ENCODE measurements around the gene ZBTB20. TPM values are rescaled to one million over a fixed set of nuclear protein-coding genes. Genes with fewer than 3 reads are reported as not detected.

ZBTB20 gene
- total RNA-seq, 2 experiments from 2014 or later: 11.0 to 11.4 TPM

DNA sequence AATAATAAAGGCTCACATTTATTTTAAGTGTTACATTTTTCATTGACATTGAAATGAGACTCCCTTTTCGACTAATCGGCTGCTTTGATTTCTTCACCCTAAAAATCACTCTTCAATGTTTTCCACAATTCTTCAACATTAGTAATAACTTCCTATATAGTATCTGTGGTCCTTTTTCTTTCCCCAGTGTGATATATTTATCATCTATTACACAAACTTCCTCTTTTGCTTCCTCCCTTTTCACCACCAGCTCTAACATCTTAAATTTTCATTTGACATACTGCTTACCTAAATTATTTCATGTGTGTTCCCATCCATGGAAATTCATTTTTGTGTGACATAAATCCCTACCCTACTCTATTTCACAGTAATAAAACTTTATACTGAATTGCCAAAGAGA is 608.9 kb downstream of the ZBTB20 start:
- H3K27me3 Mint-ChIP-seq: no peaks in the 10 kb centered on the region
- H3K4me1 Mint-ChIP-seq: no peaks in the 10 kb centered on the region
- H3K4me3 Mint-ChIP-seq: no peak overlapping the region
- CTCF ChIA-PET: no interaction called here
- no peaks in the 10 kb centered on the region for H3K36me3 Mint-ChIP-seq (ENCODE audit: low read depth)
- H3K9me3 Mint-ChIP-seq: peaks cover 13% of the 10 kb centered on the region
- POLR2A ChIA-PET: no interaction called here
- H3K27ac Mint-ChIP-seq: no peak overlapping the region
- no peak for DNase-seq

DNA sequence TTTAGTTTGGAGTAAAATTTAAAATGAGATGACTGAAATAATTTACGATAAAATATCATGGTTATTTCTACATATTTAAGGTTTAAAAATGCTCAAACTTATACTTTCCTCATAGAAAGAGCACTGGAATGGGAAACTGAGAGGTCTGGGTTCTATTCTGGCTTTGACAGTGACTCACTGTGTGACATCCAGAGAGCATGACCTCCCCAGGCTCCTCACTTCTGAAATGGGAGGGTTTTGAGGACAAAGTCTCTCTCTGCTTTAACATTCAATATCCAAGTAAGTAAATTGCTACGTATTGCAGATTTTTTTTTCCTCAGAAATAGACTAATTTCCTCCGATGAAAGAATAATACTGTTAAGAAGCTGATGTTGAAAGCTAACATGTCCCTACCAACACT is 618.6 kb downstream of the ZBTB20 start:
- ChIA-PET CTCF (no interaction called here), POLR2A (no interaction called here)
- Mint-ChIP-seq H3K27me3 (no peaks in the 10 kb centered on the region), H3K36me3 (ENCODE audit: low read depth) (no peaks in the 10 kb centered on the region), H3K4me1 (peaks cover 2% of the 10 kb centered on the region), H3K27ac (no peak overlapping the region), H3K9me3 (peaks cover 8% of the 10 kb centered on the region), H3K4me3 (no peak overlapping the region)
- no peak for DNase-seq

DNA sequence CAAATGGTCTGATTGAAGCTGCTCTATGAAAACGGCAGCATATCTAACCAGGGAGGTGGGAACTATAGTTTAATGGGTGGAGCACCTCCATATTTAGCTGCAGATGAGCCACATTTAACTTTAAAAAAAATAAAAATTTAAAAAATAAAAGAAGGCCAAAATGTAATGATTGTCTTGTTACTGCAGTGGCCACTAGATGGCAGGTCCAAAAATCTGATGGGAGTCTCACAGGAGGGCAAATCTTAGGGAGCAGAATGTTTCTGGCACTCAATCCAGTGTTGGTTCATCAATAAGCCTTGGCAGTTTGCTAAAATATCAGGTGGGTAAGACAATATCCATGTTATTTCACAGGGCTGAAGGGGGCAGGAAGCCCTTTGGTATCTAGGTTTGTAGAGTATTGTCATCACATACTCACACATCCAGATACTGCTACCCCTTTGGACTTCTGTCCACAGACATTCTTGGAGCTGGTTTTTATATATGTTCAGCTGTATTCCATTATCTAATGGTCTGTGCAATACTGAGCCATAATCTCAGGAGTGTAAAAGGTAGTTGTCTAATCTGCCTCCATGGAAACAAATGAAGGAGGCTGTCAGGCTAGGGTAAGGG is 619.9 kb downstream of the ZBTB20 start:
- no peaks in the 10 kb centered on the region for H3K27me3 Mint-ChIP-seq
- no peaks in the 10 kb centered on the region for H3K4me1 Mint-ChIP-seq
- no peak overlapping the region for H3K4me3 Mint-ChIP-seq
- no peak for DNase-seq
- peaks cover 4% of the 10 kb centered on the region for H3K9me3 Mint-ChIP-seq
- CTCF ChIA-PET: interaction anchor here (0.6 kb wide), 1 partner anchor 20 kb away, joined by 3 read pairs; no protein-coding TSS in a partner anchor
- H3K27ac Mint-ChIP-seq: no peak overlapping the region
- POLR2A ChIA-PET: no interaction called here
- no peaks in the 10 kb centered on the region for H3K36me3 Mint-ChIP-seq (ENCODE audit: low read depth)

DNA sequence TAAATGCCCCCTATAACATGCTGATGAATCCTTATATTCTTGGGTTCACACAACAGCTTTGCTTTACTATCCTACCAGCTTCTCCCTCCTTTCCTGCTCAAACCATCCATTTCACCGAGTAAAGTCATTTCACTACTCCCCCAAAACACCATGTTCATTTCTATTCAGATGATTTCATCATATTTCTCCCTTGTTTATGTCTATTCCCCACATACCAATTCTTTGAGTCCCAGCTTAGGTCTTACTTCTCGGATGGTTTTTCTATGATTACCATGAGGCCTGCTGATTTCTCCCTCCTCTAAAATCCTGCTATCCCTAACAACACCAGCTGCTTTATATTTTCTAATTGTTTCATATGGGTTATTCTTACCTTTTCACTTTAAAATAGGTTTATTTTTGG is 621.8 kb downstream of the ZBTB20 start:
- no peaks in the 10 kb centered on the region for H3K4me1 Mint-ChIP-seq
- POLR2A ChIA-PET: no interaction called here
- no peaks in the 10 kb centered on the region for H3K36me3 Mint-ChIP-seq (ENCODE audit: low read depth)
- CTCF ChIA-PET: no interaction called here
- no peak overlapping the region for H3K4me3 Mint-ChIP-seq
- no peak overlapping the region for H3K27ac Mint-ChIP-seq
- no peak for DNase-seq
- H3K27me3 Mint-ChIP-seq: no peaks in the 10 kb centered on the region
- H3K9me3 Mint-ChIP-seq: no peaks in the 10 kb centered on the region

DNA sequence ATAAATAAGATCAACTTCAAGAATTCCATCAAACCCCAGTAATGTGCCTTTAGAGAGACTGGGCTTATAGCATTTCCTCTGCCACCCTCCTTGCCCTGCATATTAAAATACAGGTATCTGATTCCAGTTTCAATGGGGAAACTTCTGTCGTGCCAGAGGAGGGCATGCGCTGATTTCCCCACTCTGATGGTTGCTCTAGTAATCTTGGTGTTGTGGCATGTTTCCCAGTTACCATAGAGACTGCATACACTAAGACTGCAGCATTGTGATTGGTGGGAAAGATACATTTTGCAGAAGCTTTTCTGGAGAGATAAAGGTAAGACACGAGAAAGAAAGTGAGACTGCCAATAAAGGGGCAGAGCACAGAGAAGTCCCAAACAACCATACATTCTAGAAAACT is 627.7 kb downstream of the ZBTB20 start:
- H3K9me3 Mint-ChIP-seq: no peaks in the 10 kb centered on the region
- no peak overlapping the region for H3K4me3 Mint-ChIP-seq
- no peak for DNase-seq
- no peaks in the 10 kb centered on the region for H3K36me3 Mint-ChIP-seq (ENCODE audit: low read depth)
- no peak overlapping the region for H3K27ac Mint-ChIP-seq
- H3K27me3 Mint-ChIP-seq: no peaks in the 10 kb centered on the region
- ChIA-PET POLR2A (no interaction called here), CTCF (no interaction called here)
- no peaks in the 10 kb centered on the region for H3K4me1 Mint-ChIP-seq

DNA sequence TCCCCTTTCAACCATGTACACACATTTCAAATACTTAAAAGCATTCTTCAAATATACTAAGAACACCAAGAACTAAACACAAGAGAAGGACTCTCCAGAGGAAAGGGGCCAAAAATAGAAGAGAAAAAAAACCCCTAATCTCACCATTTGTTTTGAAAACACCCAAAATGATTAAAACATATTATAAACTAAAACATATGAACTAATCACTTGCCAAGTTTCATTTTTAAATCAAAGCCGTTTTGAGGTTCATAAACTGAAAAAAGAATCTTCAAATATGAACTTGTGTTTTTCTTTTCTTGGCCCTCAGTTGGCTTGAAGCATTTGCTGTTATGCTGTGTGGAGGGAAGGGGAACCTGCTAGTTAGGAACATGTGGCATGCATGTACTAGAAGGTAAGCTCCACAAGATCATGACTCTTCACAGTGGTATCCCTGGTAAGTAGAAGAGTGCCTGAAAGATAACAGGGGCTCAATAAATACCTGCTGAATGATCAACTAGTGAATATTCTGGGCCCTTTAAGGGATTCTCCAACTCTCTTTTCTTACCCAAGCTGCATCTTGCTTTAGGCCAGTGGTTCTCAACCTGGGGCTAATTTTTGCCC is 628.8 kb downstream of the ZBTB20 start:
- H3K27ac Mint-ChIP-seq: no peak overlapping the region
- POLR2A ChIA-PET: no interaction called here
- DNase-seq: no peak
- H3K4me1 Mint-ChIP-seq: no peaks in the 10 kb centered on the region
- H3K36me3 Mint-ChIP-seq (ENCODE audit: low read depth): no peaks in the 10 kb centered on the region
- no peaks in the 10 kb centered on the region for H3K9me3 Mint-ChIP-seq
- no peaks in the 10 kb centered on the region for H3K27me3 Mint-ChIP-seq
- no peak overlapping the region for H3K4me3 Mint-ChIP-seq
- CTCF ChIA-PET: no interaction called here

DNA sequence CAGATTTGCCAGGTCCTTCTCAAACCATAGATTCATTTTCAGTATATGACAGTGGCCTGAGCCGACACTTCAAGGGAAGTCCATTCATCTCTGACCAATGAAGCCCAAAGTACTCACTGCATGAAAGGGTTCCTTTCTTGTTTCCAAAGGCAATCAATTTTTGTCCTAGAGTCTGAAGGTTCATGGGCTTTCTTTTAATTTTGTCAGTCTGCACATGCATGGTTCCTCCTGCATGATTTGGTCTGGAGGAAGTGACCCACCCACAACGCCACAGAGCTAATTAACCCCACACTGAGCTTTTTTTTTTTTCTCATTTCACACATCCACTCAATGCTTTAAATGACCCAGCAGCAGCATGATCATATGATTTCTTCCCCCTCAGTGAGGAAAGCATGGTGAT is 636.9 kb downstream of the ZBTB20 start:
- no peak for DNase-seq
- Mint-ChIP-seq H3K9me3 (no peaks in the 10 kb centered on the region), H3K4me3 (no peak overlapping the region), H3K27ac (no peak overlapping the region), H3K36me3 (ENCODE audit: low read depth) (no peaks in the 10 kb centered on the region), H3K27me3 (peaks cover under 1% of the 10 kb centered on the region), H3K4me1 (no peaks in the 10 kb centered on the region)
- ChIA-PET POLR2A (interaction anchor here (0.6 kb wide), 1 partner anchor 34 kb away, joined by 3 read pairs; no protein-coding TSS in a partner anchor), CTCF (no interaction called here)

DNA sequence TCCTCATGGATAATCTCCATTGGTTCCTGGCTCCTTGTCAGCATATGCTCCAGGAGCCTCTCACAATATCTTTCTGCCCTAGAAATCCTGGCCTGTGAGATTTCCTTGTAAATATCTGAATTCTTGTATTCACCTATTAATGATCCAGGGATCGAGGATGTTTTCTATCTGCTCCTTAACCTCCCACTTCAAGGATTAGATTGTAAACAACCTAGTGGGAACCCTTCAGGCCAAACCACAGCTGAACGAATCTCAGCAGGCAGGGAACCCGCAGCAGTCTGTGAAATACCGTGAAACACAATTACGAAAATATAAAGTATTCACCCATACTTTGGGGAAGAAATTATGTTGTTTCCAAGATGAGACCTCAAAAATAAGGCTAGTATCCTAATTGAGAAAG is 637.3 kb downstream of the ZBTB20 start:
- ChIA-PET POLR2A (interaction anchor here (0.6 kb wide), 1 partner anchor 34 kb away, joined by 3 read pairs; no protein-coding TSS in a partner anchor), CTCF (no interaction called here)
- no peaks in the 10 kb centered on the region for H3K36me3 Mint-ChIP-seq (ENCODE audit: low read depth)
- no peaks in the 10 kb centered on the region for H3K9me3 Mint-ChIP-seq
- DNase-seq: no peak
- no peak overlapping the region for H3K4me3 Mint-ChIP-seq
- H3K27ac Mint-ChIP-seq: no peak overlapping the region
- no peaks in the 10 kb centered on the region for H3K4me1 Mint-ChIP-seq
- peaks cover 5% of the 10 kb centered on the region for H3K27me3 Mint-ChIP-seq

DNA sequence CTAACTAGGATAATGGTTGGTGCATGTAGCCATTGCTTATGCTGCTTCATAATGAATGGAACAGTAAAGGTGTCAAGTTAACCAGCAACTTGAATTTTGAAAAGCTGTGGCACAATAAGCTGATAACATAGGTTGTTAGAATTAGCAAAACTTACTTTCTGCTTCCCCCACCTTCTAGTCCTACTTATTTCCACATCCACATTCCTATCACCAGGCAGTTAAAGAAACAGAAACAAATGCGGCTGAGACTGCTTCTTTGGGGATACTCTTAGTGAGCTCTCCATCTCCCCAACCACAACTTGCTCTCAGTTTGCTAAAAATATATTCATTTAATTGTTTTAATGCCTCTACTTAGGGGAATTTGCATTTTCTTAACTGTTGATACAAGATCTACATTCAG is 638.1 kb downstream of the ZBTB20 start:
- CTCF ChIA-PET: interaction anchor here (1.2 kb wide), 1 partner anchor 9 kb away, joined by 4 read pairs; no protein-coding TSS in a partner anchor
- H3K4me1 Mint-ChIP-seq: no peaks in the 10 kb centered on the region

DNA sequence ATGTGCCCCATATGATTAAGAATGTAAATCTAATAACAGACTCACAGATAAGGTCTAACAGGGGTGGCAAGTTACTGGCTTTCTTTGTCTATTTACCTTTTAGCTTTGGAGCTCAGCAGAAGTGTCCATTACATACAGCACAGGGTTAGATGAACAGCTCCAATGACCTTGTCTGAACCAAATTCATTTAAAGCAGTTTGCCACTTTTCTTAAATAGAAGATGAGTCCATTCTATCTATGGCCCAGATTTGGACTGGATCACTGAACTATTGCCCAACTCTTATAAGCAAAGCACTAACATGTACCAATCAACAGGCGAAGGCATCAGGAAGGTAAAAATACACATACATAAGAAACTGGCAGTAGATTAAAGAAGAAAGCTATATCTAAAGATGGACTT is 638.9 kb downstream of the ZBTB20 start:
- Mint-ChIP-seq H3K27ac (no peak overlapping the region), H3K27me3 (peaks cover 8% of the 10 kb centered on the region), H3K4me3 (no peak overlapping the region), H3K36me3 (ENCODE audit: low read depth) (no peaks in the 10 kb centered on the region), H3K4me1 (no peaks in the 10 kb centered on the region), H3K9me3 (no peaks in the 10 kb centered on the region)
- POLR2A ChIA-PET: no interaction called here
- DNase-seq: no peak
- CTCF ChIA-PET: interaction anchor here (1.2 kb wide), 1 partner anchor 9 kb away, joined by 4 read pairs; no protein-coding TSS in a partner anchor

More for the DNA sequence above, 638.1 kb downstream of the ZBTB20 start:
- POLR2A ChIA-PET: no interaction called here
- H3K4me3 Mint-ChIP-seq: no peak overlapping the region
- no peak for DNase-seq
- no peaks in the 10 kb centered on the region for H3K9me3 Mint-ChIP-seq
- peaks cover 8% of the 10 kb centered on the region for H3K27me3 Mint-ChIP-seq
- H3K36me3 Mint-ChIP-seq (ENCODE audit: low read depth): no peaks in the 10 kb centered on the region
- no peak overlapping the region for H3K27ac Mint-ChIP-seq

DNA sequence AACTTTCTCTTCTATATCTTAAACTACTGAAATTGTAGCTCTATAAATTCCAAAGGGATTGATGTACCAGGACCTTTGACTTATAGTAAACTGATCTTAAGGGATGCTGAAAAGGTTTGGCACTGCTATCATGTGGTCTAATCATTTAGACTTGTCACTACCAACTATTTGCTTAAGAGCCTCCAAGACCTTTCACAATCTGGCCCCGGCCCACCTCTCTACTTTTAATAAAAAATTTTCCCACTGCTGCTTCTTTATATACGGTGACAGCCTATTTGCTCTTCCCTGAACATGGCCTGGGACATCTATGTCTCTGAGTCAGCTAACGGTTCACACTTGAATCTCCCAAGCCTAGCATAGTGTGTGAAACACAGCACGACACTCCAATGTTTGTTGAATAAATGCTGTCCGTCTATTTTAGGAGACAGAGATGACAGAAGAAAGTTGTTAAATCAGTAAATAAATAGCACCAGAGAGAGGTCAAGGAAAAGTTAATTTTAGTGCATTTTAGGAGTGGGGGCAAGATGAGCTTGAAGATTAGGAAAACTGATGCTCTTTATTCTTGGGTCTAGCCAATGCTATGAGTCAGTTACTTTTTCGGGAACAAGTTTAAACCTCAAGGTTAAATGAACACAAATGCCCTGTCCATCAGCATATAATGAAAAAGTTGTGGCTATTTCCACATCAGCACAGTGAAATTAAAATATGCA is 640.3 kb downstream of the ZBTB20 start:
- DNase-seq: no peak
- H3K4me1 Mint-ChIP-seq: peaks cover 8% of the 10 kb centered on the region
- CTCF ChIA-PET: no interaction called here
- peaks cover 12% of the 10 kb centered on the region for H3K27me3 Mint-ChIP-seq
- no peak overlapping the region for H3K27ac Mint-ChIP-seq
- POLR2A ChIA-PET: no interaction called here
- H3K4me3 Mint-ChIP-seq: no peak overlapping the region
- no peaks in the 10 kb centered on the region for H3K36me3 Mint-ChIP-seq (ENCODE audit: low read depth)
- H3K9me3 Mint-ChIP-seq: no peaks in the 10 kb centered on the region

DNA sequence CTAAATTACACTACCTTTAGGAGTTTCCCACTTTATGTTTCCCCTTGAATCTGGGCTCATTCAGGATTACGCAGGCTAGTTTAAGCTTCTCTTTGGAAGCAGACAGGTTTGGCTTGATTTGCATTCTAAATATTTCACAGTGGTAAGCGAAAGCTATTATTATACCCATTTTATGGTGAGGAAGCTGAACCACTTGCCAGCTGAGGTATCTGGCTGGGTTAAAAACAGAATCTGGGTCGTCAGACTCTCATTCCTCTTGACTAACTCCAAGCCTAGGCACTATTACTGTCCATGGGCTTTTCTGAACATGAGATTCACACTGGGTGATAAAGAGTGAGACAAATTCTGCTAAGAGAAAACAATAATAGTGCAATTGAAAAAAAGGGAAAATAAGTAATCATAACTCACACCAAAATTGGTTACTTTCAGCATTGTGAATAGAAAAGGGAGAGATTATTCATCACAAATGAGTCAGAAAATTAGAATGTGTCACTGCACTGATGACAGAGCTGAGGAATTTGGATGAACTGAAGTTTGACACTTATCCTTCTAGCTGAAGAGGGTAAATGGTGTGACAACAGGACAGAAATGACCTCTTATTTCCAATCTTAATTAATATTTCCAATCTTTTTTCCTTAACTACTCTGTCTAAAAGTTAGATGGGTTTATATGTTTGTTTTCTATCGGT is 642.0 kb downstream of the ZBTB20 start:
- H3K4me1 Mint-ChIP-seq: peaks cover 12% of the 10 kb centered on the region
- no peak overlapping the region for H3K27ac Mint-ChIP-seq
- ChIA-PET POLR2A (no interaction called here), CTCF (no interaction called here)
- no peaks in the 10 kb centered on the region for H3K9me3 Mint-ChIP-seq
- H3K27me3 Mint-ChIP-seq: peaks cover 14% of the 10 kb centered on the region
- no peak for DNase-seq
- no peak overlapping the region for H3K4me3 Mint-ChIP-seq
- H3K36me3 Mint-ChIP-seq (ENCODE audit: low read depth): no peaks in the 10 kb centered on the region

DNA sequence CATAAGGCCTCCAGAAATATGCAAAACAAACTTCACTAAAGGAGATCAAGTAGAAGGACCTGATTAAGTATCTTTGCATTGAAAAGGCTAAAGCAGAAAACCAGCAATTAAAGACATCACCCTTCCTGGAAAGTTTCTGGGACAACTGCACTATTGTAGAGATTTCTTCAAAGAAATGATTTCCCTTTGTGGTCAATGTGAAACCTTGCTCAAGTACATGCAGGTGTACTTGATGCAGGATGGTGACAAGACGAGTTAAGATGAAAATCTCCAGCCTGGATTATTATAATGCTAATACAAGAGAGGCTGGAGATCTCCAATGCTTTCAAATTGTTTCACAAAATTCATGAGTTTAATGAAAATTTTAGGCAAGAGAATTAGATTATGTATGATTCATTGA is 644.9 kb downstream of the ZBTB20 start:
- no peak for DNase-seq
- Mint-ChIP-seq H3K36me3 (ENCODE audit: low read depth) (no peaks in the 10 kb centered on the region), H3K9me3 (no peaks in the 10 kb centered on the region), H3K4me1 (peaks cover 22% of the 10 kb centered on the region), H3K27ac (no peak overlapping the region), H3K27me3 (peaks cover 21% of the 10 kb centered on the region), H3K4me3 (no peak overlapping the region)
- ChIA-PET CTCF (no interaction called here), POLR2A (no interaction called here)
